Stimulated activated CD4-positive, alpha-beta T cell treated with anti-CD3 and anti-CD28 coated beads, Interleukin-1b, Interleukin-23, amount 100 ng/mL, for 4 hours (primary cell): ENCODE data around the gene DSCAM.

Experiments used
- DNase-seq, 2 donors: peaks; one replicate each; pipeline ENCODE4 v3.0.0-alpha.2; 2020; ENCODE audit warnings: low read depth in 2 of 2

The DSCAM gene

DNA sequence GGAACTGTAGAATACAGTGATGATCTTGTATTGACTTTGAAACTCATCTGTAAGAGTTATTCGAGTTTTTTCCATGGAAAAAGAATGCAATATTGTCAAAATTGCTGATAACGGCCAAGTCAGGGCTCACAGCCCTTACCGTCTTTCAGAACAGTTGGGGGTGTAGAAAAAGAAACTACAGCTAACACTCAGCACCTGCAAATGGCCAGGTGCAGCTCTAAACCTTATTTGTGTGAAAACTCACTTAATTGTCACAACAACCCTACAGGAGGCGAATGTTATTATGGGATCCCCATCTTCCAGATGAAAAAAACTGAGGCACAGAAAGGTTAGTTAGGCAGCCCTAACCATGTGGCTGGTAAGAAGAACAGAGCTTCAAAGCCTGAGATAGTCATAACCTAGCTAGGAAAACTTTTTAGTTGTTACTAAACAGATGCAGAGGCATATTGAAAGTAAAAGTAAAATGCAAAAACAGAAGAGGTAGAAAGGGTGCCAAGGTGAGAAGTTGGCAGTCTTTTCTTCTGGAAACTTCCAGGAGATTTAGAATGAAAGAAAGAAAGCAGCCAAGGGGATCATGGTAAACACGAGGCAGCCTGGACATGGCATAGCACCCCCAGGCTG is 76.4 kb downstream of the DSCAM start:
- DNase-seq, result no peak

DNA sequence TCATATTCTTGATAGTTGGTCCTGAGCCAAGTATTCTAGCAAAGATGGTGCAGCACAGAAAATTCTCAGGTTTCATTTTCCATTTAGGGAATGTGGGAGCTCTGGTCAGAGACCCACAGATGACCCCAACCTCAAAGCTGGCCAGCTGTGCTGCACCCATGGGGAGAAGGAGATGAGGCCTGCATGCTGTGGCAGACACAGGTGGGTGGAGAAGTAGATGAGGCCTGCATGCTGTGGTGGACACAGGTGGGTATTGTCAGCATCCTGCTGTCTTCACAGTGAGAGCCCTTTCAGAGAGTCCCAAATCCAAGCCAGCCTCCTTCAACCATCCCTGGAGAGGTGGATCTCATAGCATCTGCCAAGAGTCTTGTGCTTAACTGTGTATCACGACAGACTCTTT is 77.7 kb downstream of the DSCAM start:
- DNase-seq, result no peak

GRCh38 chr21:40768056-40768455 is 78.9 kb downstream of the DSCAM start:
- no peak for DNase-seq

- no peak for DNase-seq
These were observed 80.6 kb downstream of the DSCAM start for GRCh38 chr21:40766381-40766780.

- DNase-seq, result no peak
These were observed 81.1 kb downstream of the DSCAM start for GRCh38 chr21:40765811-40766210.

DNA sequence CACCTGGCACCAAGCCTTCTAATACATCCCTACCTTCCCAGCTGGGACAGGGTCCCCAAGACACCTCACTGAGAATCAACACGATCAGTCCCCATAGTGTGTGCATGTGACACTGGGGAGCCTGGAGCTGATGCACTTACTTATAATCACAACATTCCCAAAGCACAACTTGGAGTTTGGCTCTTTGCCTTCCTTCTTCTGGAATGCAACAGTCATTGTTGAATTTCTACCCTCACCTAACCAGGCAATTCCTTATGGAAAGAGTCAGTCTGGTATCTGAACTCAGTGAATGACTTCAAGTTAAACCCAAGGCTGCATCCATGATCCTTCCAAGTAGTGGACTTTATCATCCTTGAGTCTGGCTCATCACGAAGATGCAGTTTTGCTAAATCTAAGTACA is 86.1 kb downstream of the DSCAM start:
- DNase-seq, result no peak

- DNase-seq, result no peak
These were observed 87.9 kb downstream of the DSCAM start for GRCh38 chr21:40759061-40759460.

GRCh38 chr21:40757366-40757765 is 89.6 kb downstream of the DSCAM start:
- no peak for DNase-seq

- DNase-seq, result no peak
These were observed 92.5 kb downstream of the DSCAM start for GRCh38 chr21:40754466-40754865.

GRCh38 chr21:40753756-40754155 is 93.2 kb downstream of the DSCAM start:
- DNase-seq, result no peak

GRCh38 chr21:40752125-40752524 is 94.8 kb downstream of the DSCAM start:
- DNase-seq, result no peak

DNA sequence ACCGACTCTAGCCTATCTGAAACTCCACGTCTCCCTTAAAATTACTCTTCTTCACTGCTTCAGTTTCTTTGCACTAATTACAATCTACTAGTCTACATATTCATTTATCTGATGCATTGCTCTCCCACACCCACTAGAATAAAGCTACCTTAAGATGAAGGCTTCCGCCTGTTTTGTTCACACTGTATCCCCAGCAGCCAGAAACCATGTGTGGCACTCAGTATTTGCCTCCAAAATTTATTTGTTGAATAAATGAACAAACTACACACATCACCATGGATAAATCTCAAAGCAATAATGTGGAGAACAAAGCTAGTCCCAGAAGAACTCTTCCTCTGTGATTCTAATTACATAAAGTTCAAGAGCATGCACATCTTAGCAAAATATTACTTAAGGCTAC is 95.7 kb downstream of the DSCAM start:
- DNase-seq, result no peak

- no peak for DNase-seq
These were observed 110.8 kb downstream of the DSCAM start for GRCh38 chr21:40736145-40736544.

DNA sequence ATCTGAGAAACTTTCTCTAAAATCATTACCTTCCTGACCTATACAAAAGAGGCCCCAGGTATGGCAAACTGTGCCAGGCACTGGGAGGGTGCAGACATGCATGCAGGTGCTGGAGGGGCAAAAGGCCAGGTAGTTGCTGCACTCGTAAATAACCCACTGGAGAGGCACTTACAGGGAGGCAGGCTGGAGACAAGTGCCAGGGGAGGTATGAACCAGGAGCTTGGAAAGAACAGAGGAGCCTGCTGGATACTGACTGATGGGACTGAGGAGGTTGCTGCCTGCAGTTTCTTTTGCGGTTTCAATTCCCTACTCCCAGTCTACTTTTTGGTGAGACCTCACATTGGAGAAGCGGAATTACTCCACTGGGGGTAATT is 113.9 kb downstream of the DSCAM start:
- no peak for DNase-seq

DNA sequence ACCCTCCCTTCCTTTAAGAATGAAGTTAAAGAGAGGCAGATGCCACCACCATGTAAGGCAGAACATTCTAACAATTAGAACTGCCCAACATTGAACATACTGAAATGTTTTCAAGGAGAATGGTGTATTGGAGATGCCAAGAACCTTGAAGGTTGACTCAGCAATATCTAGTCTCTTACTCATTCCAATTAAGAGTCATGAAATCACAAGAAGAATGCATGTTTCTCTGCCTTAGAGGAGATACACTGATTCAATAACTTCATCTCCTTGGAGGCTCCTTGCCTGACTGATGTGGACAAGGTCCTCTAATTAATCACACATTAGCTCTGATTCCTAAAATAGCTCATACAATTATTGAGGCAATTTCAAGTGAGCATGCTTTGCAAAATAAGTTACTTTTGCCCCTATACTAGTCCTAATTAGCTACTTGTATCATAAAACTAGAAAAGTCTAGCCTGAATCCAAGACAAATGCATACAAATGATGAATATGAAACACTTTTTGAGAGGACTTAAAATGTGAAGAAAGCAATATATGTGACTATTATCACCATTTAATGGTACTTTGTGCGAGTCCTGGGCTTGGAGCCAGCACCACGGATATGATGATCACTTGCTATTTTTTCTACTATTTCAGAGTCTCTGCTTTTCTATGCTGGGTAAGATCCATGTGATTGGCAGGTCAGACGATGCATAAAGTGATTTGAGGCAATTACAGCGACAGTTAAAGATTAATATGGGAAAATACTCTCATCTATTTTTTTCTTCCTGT is 114.5 kb downstream of the DSCAM start:
- DNase-seq, result no peak

GRCh38 chr21:40731206-40731605 is 115.8 kb downstream of the DSCAM start:
- no peak for DNase-seq

GRCh38 chr21:40730426-40730800 is 116.5 kb downstream of the DSCAM start:
- DNase-seq, result no peak

GRCh38 chr21:40729761-40730425 is 117.1 kb downstream of the DSCAM start:
- no peak for DNase-seq

DNA sequence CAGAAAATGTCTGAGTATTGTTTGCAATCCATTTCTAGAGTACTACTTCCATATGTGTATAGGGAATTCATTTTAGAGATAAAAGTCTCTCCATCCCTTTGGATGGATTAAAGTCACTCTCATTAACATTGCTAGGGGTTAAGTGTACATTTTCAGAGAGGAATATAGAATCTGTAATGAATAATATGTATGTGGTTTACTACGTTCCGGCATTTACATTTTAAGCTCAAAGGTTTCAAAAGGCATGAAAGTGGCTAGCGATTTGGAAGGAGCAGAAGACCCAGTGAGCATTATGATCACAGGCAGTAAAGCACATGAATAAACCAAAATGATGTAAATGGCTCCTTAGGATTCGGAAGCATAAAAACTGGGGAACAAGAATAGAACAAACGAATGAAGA is 123.0 kb downstream of the DSCAM start:
- no peak for DNase-seq

DNA sequence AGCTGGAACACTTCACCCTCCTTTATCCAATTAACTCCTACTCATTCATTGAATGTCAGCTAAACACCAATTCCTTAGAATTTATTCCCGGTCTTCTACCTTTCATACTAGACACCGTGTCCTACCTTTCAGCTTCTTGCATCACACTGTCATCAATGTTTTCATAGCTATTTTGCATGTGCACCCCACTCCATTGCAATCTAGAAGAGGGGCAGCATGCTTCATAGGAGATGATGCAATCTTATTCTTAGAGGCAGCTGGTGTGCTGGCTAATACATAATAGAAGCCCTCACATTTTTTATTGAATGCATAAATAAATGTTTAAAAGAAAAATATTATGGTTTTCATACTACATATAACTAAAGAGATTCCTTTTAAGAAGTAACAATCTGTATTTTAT is 123.6 kb downstream of the DSCAM start:
- DNase-seq, result no peak

GRCh38 chr21:40719615-40720014 is 127.3 kb downstream of the DSCAM start:
- no peak for DNase-seq

- DNase-seq, result no peak
These were observed 129.9 kb downstream of the DSCAM start for GRCh38 chr21:40717028-40717427.

- no peak for DNase-seq
These were observed 132.4 kb downstream of the DSCAM start for GRCh38 chr21:40714536-40714935.
